NB4 (cell line): Measurements from ENCODE around the gene PALM3.

Experiments
- MYC ChIP-seq: IDR thresholded peaks from 2 replicates; pipeline ENCODE4 v1.6.1; 2011; ENCODE audit warnings: low read depth, low read length
- POLR2A ChIP-seq: IDR thresholded peaks from 2 replicates; pipeline ENCODE4 v1.6.1; 2011; ENCODE audit warnings: mild to moderate bottlenecking; ENCODE audit not compliant: insufficient read length; ENCODE audit errors: extremely low read depth
- TF ChIP-seq, protein P1 (sequence below): IDR thresholded peaks from one replicate; pipeline ENCODE4 v1.5.1; 2012; ENCODE audit warnings: low read depth, low read length
- TF ChIP-seq, protein P2 (sequence below): IDR thresholded peaks from 2 replicates; pipeline ENCODE4 v1.6.1; 2011; ENCODE audit warnings: low read depth, low read length

GRCh38 chr19:14063105-14063504 lies 1.2 kb upstream of the PALM3 start:
- TF ChIP-seq, protein P1, sequence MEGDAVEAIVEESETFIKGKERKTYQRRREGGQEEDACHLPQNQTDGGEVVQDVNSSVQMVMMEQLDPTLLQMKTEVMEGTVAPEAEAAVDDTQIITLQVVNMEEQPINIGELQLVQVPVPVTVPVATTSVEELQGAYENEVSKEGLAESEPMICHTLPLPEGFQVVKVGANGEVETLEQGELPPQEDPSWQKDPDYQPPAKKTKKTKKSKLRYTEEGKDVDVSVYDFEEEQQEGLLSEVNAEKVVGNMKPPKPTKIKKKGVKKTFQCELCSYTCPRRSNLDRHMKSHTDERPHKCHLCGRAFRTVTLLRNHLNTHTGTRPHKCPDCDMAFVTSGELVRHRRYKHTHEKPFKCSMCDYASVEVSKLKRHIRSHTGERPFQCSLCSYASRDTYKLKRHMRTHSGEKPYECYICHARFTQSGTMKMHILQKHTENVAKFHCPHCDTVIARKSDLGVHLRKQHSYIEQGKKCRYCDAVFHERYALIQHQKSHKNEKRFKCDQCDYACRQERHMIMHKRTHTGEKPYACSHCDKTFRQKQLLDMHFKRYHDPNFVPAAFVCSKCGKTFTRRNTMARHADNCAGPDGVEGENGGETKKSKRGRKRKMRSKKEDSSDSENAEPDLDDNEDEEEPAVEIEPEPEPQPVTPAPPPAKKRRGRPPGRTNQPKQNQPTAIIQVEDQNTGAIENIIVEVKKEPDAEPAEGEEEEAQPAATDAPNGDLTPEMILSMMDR = no peak
- TF ChIP-seq POLR2A = no peak
- TF ChIP-seq, protein P2, sequence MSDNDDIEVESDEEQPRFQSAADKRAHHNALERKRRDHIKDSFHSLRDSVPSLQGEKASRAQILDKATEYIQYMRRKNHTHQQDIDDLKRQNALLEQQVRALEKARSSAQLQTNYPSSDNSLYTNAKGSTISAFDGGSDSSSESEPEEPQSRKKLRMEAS = no peak
- no peak for TF ChIP-seq MYC
